Endometrial microvascular endothelial cells (primary cell): ENCODE results near the gene GTPBP2. TPM values are rescaled to one million over a fixed set of nuclear protein-coding genes. Genes with fewer than 3 reads are reported as not detected.

ENCODE experiments used
- in situ Hi-C: cut with HindIII; loops from 2 replicates; pipeline ENCODE4 v1.10.0; 2017; ENCODE audit warnings: low sequenced_read_pairs, low pct_unique_long_range_greater_than_20kb; ENCODE audit errors: inconsistent ontology term
- total RNA-seq: library from RNA; depleted of rRNA; stranded (reverse); fragments of >200 nt; gene quantifications from one replicate; pipeline ENCODE4 v1.2.3, GENCODE V29; 2015; ENCODE audit errors: inconsistent ontology term

The GTPBP2 gene, protein sequence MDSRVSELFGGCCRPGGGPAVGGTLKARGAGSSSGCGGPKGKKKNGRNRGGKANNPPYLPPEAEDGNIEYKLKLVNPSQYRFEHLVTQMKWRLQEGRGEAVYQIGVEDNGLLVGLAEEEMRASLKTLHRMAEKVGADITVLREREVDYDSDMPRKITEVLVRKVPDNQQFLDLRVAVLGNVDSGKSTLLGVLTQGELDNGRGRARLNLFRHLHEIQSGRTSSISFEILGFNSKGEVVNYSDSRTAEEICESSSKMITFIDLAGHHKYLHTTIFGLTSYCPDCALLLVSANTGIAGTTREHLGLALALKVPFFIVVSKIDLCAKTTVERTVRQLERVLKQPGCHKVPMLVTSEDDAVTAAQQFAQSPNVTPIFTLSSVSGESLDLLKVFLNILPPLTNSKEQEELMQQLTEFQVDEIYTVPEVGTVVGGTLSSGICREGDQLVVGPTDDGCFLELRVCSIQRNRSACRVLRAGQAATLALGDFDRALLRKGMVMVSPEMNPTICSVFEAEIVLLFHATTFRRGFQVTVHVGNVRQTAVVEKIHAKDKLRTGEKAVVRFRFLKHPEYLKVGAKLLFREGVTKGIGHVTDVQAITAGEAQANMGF
- total RNA-seq = 62.5 TPM

DNA sequence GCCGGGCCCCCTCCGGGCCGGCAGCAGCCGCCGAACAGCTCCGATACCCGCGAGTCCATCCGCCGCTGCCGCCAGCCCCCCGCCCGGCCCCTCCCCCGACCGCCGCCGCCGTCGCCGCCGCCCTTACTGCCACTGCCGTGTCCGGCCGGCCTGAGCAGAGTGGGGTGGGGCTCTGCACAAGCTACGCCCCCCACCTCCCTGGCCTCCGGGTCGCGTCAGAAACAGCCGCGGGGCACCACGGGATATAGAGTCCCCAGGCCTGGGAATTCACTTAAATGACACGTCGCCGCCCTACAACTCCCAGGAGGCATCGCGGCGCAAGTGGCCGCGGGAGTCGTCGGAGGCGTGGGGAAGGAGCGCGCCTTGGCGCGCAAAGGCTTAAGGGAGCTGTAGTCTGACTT is at the start of gene GTPBP2:
Gene GTPBP2 (minus strand): TSS at position 161 of the 401 bp plus-strand sequence. CDS start 102 bp downstream, at position 59.
- in situ Hi-C loops = no loop called here

DNA sequence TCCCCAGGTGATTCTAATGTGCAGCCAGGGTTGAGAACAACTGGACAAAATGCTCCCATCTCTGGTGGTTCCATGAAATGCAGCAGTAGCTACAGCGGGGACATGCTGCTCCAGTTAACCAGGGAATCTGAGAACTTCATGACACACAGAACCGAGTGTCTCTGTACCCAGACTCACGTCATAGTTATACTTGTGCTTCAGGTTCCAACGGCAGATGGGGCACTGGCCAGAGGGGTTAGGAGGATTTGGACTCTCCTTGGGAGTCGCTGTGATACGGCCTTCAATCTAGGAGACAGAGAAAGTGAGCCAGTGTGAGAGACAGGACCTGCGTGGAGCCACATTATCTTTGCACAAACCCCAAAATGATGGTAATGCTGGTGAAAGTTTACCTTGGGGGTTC is 49.3 kb upstream of the GTPBP2 start:
- in situ Hi-C loops = no loop called here

DNA sequence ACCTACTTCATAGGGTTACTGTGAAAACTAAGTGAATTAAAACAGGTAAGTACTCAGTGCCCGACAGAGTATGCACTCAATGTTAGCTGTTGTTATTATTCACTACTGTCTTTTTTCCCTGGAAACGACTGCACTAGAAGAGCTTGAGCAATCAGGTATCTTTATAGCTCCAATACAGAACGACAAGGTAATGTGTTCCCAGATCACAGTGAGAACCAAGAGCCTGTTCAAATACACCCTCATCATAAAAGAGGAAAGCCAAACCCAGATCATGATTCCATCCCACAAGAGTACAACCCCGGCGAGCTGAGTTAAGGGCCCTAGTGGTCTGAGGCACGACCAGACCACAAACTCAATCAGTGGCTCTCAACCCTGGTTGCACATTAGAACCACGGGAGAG is 48.7 kb upstream of the GTPBP2 start:
- in situ Hi-C loops = no loop called here

DNA sequence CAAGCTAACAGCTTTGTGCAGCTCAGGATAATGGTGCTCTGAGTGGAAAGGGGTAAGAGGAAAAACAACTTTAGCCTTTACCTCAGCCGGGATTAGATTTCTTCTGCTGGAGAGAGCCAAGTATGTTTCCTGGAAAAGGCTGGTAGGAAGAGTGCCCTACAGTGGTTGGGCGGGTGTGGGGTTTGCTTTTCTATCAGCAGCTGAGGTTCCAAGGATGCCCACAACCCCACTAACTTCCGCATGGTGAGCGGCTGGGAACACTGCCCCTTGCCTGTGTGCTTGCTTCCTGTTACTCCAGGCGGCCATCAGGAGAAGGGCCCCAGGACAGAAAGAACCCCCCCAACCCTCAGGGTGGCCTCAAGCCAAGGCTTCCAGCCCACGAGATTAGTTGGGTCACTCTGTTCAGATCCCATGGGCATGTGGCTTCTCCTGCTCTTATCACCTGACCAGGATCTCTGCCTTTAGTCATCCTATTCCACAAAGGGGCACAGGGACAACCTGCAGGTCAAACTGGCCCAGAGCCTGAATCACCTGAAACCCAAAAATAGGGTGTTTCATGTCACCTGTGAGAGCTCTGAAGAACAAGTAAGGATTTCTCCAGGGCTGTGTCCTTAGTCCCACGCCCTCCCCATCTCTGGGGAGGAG is 48.0 kb upstream of the GTPBP2 start:
- in situ Hi-C loops = no loop called here

DNA sequence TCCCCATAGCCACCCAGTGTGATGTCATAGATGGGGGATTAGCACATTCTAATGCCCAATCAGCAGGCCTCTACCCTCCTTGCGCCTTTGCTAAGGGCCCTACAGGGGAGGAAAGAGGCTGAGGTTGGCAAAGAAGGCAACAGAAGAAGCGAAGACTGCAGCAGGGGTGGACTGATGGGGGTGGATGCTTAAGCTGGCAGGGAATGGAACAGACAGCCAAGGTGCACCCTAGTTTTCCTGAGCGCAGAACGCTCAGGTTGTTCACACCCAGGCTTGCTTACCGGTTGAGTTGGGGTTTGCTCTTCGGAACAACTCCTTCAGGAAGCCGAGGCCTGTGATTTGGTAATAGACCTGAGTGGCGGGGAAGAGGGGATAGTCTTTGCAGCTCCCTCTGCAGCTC is 45.9 kb upstream of the GTPBP2 start:
- in situ Hi-C loops = no loop called here

DNA sequence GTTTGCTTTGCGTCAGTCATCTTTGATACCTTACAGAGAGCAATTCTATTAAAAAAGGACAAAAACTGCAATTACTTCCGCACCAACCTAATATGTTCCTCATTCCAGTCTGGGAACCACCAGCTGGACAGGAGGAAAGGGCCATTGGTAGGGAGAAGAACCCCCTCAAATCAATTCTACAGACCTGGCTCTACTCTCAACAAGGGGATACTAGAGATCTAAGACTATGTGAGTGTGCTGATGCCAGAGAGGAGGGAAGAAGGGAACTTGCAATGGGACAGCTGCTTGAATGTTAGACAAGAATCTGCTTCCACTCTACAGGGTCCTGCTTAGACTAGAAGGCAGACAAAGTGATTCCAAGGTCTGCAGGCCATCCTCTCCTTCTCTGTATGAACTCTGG is 45.2 kb upstream of the GTPBP2 start:
- in situ Hi-C loops = no loop called here

DNA sequence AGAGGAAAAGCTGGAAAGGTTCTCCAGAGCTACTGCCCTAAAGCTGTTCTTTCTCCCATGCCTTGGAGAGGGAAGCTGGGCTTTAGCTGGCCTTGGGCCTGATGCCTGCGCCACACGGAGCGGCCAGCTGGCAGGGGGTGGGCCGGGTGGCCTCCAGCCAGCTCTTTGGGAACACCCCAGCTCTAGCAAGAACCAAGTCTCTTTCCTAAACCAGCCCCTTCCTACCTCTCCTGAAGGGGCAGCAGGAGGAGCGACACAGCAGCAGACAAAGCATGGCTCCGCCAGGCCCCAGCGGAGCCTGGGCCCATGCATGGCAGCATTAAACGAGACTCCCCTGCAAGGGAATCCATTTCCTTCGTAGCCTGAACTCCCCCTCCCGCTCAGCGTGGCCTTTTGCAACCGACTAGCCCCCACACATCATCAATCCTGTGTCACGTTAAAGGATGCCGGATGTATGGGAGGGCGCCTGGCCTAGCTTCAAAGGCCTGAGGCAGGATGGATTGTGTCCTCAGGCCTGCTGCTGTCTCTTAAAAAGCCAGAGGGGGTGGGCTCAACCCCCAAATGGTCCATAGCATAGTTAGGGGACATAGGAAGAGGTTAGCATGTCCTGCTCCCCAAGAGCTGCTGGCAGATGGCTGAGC is 44.5 kb upstream of the GTPBP2 start:
- in situ Hi-C loops = no loop called here

DNA sequence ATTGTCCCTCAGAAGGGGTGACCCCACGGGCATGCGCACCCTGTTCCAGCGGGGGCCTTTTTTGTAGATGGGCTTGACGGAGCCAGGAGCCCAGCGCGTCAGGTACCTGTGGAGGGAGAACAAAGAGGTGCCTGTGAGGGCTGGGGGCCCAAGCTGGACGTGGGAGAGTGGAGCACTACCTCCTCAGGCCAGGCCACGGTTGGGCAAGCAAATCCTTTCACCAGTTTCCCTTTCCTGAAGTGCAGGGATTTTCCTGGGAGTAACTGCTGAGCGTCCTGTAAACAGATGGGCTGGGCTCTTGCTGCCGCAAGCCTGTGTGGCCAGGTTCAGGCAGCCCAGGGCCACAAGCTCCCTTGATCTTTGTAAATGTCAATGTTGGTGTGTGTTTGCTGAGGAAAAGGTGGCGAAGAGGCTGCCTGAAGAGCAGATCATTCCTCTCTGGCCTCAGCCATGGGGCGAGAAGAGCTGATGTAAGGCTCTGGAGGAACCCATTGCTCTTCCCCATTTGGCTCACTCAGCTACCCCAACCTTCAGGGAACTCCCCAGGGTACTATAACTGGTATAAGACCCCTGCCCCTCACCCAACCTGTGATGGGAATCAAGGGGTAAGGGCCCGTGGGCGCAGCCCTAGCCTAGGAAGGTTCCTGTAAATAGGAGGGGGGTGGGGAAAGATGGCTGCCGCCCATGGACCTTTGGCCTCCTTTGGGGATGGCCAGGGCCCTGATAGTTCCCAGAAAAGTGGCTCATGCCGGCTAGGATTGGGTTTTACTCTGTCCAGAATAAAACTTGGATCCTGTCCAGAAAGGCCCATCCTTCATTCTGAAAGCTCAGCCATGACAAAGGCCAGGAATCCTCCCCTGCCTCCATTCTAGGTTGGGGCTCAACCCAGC is 43.0 kb upstream of the GTPBP2 start:
- in situ Hi-C loops = no loop called here

DNA sequence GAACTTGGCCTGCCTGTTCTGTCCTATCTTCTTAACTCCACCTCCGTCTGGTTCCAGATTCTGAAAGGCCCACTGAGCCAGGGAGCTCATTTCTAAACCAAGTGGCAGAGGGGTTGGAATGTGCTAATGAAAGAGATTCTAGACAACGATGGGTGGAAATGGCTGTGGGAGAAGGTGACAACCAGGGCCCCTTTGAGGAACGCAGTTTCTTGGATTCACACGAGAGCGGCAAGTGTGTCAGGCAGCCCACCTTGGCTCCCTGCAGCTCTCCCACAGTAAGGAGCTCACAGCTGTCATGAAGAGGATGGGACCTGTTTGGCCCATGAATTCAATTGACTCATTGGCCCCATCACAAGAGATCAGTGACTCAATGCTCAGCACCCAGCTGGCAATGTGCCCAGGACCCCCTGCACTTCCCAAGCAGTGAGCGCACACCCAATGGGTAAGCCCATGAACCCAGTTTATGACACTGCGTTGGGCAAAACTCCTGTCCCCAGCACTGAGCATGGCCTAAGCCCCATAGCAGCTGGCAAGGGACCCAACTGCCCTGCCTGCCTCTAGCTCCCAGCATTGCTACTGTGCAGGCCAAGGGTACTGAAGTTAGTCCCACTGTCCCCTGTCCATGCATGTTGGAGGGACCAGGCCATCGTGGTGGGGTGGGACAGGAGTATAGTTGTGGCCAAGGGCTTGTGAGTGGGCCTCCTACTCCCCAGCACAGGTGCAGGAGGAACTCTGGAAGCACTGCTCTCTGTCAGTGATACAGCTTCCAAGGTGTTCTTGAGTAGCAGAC is 42.1 kb upstream of the GTPBP2 start:
- in situ Hi-C loops = no loop called here

DNA sequence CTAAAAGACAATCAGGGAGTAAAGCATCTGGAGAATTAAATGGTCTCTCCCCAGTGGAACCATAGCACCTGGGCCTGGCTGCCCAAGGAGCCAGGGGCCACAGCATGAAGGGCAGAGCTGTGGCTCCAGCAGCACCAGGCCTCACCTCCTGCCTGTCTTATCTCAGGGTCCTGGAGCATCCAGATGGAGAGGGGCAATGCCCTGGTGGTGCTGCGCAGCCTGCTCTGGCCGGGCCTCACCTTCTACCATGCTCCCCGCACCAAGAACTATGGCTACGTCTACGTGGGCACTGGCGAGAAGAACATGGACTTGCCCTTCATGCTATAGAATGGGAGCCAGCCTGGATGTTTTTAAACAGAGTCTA is 41.5 kb upstream of the GTPBP2 start:
- in situ Hi-C loops = no loop called here

DNA sequence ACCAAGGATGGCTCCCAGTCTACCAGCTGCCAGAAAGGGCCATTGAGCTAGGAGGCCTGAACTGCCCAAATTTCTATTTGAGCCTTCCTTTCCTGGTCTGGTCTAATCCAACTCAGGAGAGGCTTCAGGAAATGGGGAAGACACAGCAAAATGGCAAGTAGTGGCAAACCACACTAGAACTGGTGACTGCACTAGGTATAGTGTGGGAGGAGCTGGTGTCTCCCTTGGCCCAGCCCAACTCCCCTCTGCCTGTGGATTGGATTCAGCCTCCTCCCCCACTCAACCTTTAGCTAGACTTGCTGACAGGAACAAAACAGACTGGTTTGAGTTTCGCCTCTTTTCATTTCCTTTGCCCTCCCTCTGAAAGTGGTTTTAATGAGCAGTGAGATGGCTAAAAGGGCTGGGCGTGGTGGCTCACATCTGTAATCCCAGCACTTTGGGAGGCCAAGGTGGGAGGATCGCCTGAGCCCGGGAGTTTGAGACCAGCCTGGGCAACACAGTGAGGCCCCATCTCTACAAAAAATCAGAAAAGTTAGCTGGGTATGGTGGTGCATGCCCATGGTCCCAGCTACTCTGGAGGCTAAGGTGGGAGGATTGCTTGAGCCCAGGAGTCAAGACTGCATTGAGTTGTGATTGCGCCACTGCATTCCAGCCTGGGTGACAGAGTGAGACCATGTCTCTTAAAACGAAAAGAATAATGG is 41.0 kb upstream of the GTPBP2 start:
- in situ Hi-C loops = no loop called here

DNA sequence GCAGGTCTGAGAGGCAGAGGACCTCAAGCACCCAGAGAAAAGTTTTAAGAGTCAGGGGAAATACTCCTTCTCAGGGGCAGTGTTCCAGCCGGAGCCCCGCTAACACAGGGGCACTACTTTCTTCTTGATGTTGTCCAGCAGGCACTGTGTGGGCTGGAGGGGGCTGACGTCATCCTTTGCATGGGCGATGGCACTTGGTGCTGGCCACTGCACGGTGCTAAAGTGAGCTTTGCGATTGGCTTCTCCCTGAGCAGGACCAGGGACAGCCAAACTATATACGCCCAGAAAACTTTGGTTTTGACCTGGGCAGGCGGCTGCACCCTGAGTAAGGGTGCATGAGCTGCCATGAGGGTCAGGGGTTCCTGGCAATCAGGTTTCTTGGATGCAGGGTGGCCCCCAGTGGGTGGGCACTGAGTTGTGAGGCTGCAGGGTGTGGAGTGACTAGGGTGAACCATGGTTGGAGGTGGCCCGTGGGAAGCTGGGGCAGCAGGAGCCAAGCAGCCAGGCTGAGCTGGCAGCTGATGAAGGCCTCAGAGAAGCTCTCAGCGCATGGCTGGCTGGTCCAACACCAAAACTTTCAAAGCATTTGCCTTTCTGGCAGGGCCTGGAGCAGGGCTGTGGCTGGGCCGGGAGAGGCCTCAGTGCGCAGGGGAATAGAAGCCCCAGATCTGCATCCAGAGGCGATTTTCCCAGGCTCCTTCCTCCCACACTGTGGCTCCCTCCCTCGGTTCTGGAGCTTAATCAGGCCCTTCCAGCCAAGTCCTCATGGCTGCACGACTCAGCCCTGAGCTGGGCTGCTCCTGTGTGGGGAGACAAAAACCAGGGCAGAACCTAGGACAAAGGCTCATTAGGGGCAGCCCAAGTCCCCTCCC is 40.2 kb upstream of the GTPBP2 start:
- in situ Hi-C loops = no loop called here

DNA sequence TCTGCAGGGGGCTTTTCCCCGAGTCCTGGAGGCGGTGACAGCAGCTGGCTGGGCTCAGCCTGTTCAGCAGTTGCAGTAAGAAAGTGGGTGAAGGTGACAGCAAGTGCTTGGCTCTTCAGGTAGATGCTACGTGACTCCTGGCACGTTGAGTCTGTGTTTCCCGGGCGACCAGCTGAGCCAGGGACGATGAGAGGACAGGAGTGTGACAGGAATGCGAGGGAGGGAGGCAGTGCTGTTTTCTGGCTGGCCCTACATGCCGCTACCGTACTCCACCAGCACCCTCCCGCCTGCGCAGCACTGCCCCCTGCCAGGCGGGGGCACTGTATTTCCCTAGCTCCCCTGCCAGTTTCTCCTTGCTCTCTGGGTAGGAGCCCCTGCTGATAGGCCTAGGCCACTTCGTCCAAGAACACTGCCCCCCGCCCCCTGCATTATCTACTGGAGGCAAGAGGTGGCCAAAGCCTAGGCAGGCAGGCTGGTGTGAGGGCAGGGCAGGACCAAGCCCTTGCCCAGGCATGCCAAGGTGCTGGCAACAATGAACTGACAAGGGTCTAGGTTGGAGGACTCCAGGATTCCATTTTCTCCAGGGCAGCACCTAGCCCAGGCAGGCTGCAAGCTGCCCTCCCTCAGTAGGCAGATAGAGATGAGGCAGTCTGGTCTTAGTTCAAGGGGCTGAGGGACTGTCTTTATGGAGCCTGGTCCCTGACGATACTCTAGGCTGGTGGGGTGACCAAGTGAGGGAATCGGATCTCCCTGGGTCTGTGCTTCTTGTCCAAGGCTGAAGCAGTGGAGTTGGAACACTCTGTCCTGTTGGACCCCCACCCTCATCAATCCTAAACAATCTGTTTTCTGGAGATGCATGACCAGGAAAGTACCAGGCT is 39.3 kb upstream of the GTPBP2 start:
- in situ Hi-C loops = no loop called here

DNA sequence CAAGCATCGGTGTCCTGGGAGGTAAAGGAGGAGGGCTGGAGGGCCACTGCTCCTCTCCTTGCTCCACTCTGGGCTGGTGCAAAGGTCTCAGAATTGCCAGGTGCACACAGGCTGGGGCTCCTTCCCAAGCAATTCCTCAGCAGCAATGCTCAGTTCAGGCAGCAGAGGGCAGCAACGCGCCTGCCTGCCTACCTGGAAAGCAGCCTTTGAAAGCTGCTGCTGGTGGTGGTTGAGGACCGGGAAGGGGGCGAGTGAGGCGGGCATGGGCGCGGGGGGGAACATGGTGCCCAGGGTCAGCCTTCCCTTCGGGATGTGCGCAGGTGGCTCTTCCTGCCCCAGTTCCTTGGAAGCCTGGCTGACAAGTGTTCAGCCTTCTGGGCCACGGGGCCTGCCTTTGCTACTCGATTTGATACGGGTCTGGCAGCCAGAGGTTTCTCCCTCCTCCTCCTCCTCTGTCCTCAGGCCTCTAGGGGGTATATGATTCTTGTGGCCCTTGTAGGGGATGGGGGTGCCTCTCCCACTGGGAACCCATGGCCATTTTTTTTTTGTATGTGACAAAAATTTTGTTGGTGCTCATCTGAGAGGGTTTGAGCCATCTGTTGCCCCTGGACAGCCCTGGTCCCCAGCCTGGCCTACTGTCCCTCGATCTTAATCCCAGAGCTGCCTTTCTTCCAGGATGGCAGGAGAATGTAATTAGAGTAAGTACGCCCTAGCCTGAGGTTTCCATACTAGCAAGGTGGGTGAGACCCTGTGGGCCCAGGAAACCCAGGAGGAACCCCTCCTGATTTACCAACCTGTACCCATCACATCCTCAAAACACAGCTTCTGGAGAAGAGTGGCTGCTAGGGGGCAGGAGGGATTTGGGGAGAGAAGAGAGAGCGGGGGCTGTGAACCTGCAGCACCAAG is 38.4 kb upstream of the GTPBP2 start:
- in situ Hi-C loops = no loop called here
